ENCODE data around the gene DNMT3B. TPM values are rescaled to one million over a fixed set of nuclear protein-coding genes. Genes with fewer than 3 reads are reported as not detected.

Gene DNMT3B
- total RNA-seq, 1 experiment from 2014 or later: 7.3 TPM

DNA sequence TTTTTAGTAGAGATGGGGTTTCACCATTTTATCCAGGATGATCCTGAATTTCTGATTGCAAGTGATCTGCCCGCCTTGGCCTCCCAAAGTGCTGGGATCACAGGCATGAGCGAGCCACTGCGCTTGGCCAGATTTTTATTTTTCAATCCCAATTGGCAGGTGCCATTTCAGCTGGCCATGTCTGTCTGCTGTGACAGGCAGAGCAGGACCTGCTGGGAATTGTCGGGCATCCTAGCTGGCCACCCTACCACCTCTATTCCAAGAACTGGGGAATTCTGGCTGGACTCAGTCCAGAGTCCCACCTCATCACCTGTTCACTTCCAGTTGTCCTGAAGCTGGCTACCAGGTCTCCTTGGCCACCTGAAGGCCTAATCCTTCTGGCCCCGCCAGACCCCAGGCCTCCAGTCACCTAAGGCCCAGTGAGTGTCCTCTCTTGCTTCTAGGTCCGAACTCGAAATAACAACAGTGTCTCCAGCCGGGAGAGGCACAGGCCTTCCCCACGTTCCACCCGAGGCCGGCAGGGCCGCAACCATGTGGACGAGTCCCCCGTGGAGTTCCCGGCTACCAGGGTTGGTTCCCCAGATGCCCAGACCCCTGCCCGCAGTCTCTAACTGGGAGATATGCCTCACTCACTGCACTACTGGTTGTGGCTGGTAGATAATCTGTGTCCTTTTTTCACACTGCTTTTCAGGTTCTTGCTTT, 24.0 kb downstream of the DNMT3B start:
- ATAC-seq (no peak), DNase-seq (no peak)
- Histone ChIP-seq H3K36me3 (ENCODE audit: low read depth, low read length) (peaks cover 16% of the 10 kb centered on the region), H2AFZ (ENCODE audit: low read length) (no peak overlapping the region), H3K4me2 (ENCODE audit: low read length) (no peak overlapping the region), H3K4me3 (ENCODE audit: low read length) (no peak overlapping the region), H3K4me1 (ENCODE audit: insufficient read depth, low read length) (no peaks in the 10 kb centered on the region), H3K9ac (ENCODE audit: low read length) (no peak overlapping the region), H3K79me2 (ENCODE audit: low read length) (no peaks in the 10 kb centered on the region), H4K20me1 (ENCODE audit: low read length) (no peaks in the 10 kb centered on the region), H3K9me3 (ENCODE audit: low read length) (no peaks in the 10 kb centered on the region), H3K27ac (ENCODE audit: low read length) (no peak overlapping the region), H3K9me2 (replicated peaks; ENCODE audit: low read length) (no peaks in the 10 kb centered on the region), H3F3A (ENCODE audit: low read length, unreplicated experiment) (no peaks in the 10 kb centered on the region), H3K27me3 (ENCODE audit: low read length) (no peaks in the 10 kb centered on the region)
- intact Hi-C loops (cut with micrococcal nuclease): no loop called here
- TF ChIP-seq CTCF (conservative IDR thresholded peaks at IDR 0.05; ENCODE audit: low read depth, low read length): no peak
- no peak for TF ChIP-seq EZH2 (IDR thresholded peaks at IDR 0.05; ENCODE audit: low read length, unreplicated experiment)
- no peak for TF ChIP-seq EZH2phosphoT487 (IDR thresholded peaks at IDR 0.05; ENCODE audit: borderline replicate concordance, low read length)
- ChIA-PET POLR2A (ENCODE audit: unreplicated experiment) (no interaction called here), CTCF (no interaction called here)
- no TSS peak for BruUV-seq (replicated peaks)

GRCh38 chr20:32787168-32787567, 25.0 kb downstream of the DNMT3B start:
- H3K9ac ChIP-seq (ENCODE audit: low read length): no peak overlapping the region
- no peaks in the 10 kb centered on the region for H3K4me1 ChIP-seq (ENCODE audit: insufficient read depth, low read length)
- H3K79me2 ChIP-seq (ENCODE audit: low read length): no peaks in the 10 kb centered on the region
- POLR2A ChIA-PET (ENCODE audit: unreplicated experiment): no interaction called here
- CTCF ChIA-PET: no interaction called here
- H3F3A ChIP-seq (ENCODE audit: low read length, unreplicated experiment): no peaks in the 10 kb centered on the region
- ATAC-seq: no peak
- H3K9me2 ChIP-seq (replicated peaks; ENCODE audit: low read length): no peaks in the 10 kb centered on the region
- no peak overlapping the region for H3K4me3 ChIP-seq (ENCODE audit: low read length)
- H4K20me1 ChIP-seq (ENCODE audit: low read length): no peaks in the 10 kb centered on the region
- H3K27me3 ChIP-seq (ENCODE audit: low read length): no peaks in the 10 kb centered on the region
- no peak overlapping the region for H3K27ac ChIP-seq (ENCODE audit: low read length)
- BruUV-seq (replicated peaks): no TSS peak
- intact Hi-C loops (cut with micrococcal nuclease): no loop called here
- no peak for DNase-seq
- H2AFZ ChIP-seq (ENCODE audit: low read length): no peak overlapping the region
- H3K9me3 ChIP-seq (ENCODE audit: low read length): no peaks in the 10 kb centered on the region
- no peak overlapping the region for H3K4me2 ChIP-seq (ENCODE audit: low read length)
- H3K36me3 ChIP-seq (ENCODE audit: low read depth, low read length): peaks cover 16% of the 10 kb centered on the region
- TF ChIP-seq EZH2phosphoT487 (IDR thresholded peaks at IDR 0.05; ENCODE audit: borderline replicate concordance, low read length) (no peak), CTCF (conservative IDR thresholded peaks at IDR 0.05; ENCODE audit: low read depth, low read length) (no peak), EZH2 (IDR thresholded peaks at IDR 0.05; ENCODE audit: low read length, unreplicated experiment) (no peak)
